Panc1 (cell line): ENCODE measurements around the gene LRRC8C.

ENCODE experiments used
- SIN3A ChIP-seq: IDR thresholded peaks from 2 replicates; pipeline ENCODE4 v1.6.1; 2012; ENCODE audit warnings: low read depth, mild to moderate bottlenecking, low read length, moderate library complexity, borderline replicate concordance; ENCODE audit not compliant: insufficient read depth
- TCF7L2 ChIP-seq: IDR thresholded peaks from 2 replicates; pipeline ENCODE4 v1.6.1; 2011; ENCODE audit warnings: mild to moderate bottlenecking, low read depth, low read length, inconsistent platforms
- TF ChIP-seq, protein P1 (sequence below): fragments of 450-650 bp; IDR thresholded peaks from 2 replicates; pipeline ENCODE4 v1.5.1; 2017; ENCODE audit warnings: mild to moderate bottlenecking
- TF ChIP-seq, protein P2 (sequence below), 2 experiments: IDR thresholded peaks; 2 replicates each; pipeline ENCODE4 v1.6.1; 2011 to 2012; ENCODE audit warnings: low read depth in 2 of 2, control low read depth in 1 of 2, low read length in 1 of 2, mild to moderate bottlenecking in 1 of 2, moderate library complexity in 1 of 2; ENCODE audit not compliant: insufficient read depth in 1 of 2

DNA sequence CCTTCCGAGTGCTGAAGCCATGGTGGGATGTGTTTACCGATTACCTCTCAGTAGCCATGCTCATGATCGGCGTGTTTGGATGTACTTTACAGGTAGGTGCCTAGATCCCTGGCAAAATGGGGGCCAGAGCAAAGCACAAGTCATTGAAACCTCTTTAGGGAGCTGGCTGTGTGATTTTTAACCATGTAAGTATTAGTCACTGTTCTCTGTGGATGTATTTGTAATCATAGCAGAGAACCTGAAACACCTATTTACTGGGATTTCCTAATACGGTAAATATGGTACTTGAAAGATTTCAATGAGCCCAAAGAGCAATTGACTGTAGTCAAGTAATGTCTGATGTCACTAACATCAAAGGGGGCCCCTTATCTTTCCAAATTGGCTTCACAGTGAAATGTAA is 53.6 kb downstream of the LRRC8C start:
- TF ChIP-seq, protein P1, sequence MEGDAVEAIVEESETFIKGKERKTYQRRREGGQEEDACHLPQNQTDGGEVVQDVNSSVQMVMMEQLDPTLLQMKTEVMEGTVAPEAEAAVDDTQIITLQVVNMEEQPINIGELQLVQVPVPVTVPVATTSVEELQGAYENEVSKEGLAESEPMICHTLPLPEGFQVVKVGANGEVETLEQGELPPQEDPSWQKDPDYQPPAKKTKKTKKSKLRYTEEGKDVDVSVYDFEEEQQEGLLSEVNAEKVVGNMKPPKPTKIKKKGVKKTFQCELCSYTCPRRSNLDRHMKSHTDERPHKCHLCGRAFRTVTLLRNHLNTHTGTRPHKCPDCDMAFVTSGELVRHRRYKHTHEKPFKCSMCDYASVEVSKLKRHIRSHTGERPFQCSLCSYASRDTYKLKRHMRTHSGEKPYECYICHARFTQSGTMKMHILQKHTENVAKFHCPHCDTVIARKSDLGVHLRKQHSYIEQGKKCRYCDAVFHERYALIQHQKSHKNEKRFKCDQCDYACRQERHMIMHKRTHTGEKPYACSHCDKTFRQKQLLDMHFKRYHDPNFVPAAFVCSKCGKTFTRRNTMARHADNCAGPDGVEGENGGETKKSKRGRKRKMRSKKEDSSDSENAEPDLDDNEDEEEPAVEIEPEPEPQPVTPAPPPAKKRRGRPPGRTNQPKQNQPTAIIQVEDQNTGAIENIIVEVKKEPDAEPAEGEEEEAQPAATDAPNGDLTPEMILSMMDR, result no peak
- TF ChIP-seq SIN3A (no peak), TCF7L2 (no peak)
- TF ChIP-seq, protein P2, sequence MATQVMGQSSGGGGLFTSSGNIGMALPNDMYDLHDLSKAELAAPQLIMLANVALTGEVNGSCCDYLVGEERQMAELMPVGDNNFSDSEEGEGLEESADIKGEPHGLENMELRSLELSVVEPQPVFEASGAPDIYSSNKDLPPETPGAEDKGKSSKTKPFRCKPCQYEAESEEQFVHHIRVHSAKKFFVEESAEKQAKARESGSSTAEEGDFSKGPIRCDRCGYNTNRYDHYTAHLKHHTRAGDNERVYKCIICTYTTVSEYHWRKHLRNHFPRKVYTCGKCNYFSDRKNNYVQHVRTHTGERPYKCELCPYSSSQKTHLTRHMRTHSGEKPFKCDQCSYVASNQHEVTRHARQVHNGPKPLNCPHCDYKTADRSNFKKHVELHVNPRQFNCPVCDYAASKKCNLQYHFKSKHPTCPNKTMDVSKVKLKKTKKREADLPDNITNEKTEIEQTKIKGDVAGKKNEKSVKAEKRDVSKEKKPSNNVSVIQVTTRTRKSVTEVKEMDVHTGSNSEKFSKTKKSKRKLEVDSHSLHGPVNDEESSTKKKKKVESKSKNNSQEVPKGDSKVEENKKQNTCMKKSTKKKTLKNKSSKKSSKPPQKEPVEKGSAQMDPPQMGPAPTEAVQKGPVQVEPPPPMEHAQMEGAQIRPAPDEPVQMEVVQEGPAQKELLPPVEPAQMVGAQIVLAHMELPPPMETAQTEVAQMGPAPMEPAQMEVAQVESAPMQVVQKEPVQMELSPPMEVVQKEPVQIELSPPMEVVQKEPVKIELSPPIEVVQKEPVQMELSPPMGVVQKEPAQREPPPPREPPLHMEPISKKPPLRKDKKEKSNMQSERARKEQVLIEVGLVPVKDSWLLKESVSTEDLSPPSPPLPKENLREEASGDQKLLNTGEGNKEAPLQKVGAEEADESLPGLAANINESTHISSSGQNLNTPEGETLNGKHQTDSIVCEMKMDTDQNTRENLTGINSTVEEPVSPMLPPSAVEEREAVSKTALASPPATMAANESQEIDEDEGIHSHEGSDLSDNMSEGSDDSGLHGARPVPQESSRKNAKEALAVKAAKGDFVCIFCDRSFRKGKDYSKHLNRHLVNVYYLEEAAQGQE (IDR thresholded peaks at IDR 0.05; ENCODE audit: insufficient read depth in 1 of 2, low read depth in 2 of 2, low read length in 1 of 2), result no peak
